Measurements from ENCODE around the gene AKAP5. TPM values are rescaled to one million over a fixed set of nuclear protein-coding genes. Genes with fewer than 3 reads are reported as not detected.

Gene AKAP5
- total and polyA plus RNA-seq, 3 experiments from 2014 or later, result 1.0 to 3.6 (median 3.1) TPM

- Histone ChIP-seq H3K4me3 (ENCODE audit: low read length) (peak within 1 kb of the TSS; percentile 82), H3K36me3 (ENCODE audit: insufficient read depth, low read length) (no peaks in the 10 kb centered on the region), H3K27me3 (ENCODE audit: insufficient read depth, low read length, poor library complexity, severe bottlenecking) (no peaks in the 10 kb centered on the region), H3K27ac (ENCODE audit: low read depth, low read length) (peak within 1 kb of the TSS; percentile 99), H3K9me3 (ENCODE audit: low read length) (no peaks in the 10 kb centered on the region), H3K4me1 (ENCODE audit: insufficient read depth, low read length) (peaks cover 57% of the 10 kb centered on the region)
- Mint-ChIP-seq H3K4me1 (peaks cover 65 to 78% (median 68%) of the 10 kb centered on the region in 3 donors), H3K4me3 (peak within 1 kb of the TSS; percentile 94 to 99 (median 95)), H3K27ac (peak within 1 kb of the TSS; percentile 97 to 100 (median 100)), H3K27me3 (peaks cover 0 to 4% of the 10 kb centered on the region in 2 donors), H3K9me3 (peaks cover 0 to 2% (median 0%) of the 10 kb centered on the region in 5 donors), H3K36me3 (peaks cover 0 to 50% (median 6%) of the 10 kb centered on the region in 3 donors)
- POLR2A ChIA-PET, result interaction anchor here (0.6 to 2.0 kb wide), 15 partner anchors 8 to 862 kb away, joined by 3 to 15 read pairs (median 4); partner anchors contain the start of genes AKAP5, HSPA2, MTHFD1 and WDR89
- CTCF ChIA-PET, result interaction anchor here (0.5 to 3.0 kb wide), 9 partner anchors 7 to 145 kb away, joined by 3 to 18 read pairs (median 6); partner anchors contain the start of gene HSPA2
- DNase-seq, result peak; percentile 98 to 99 (median 98)
Observed at GRCh38 chr14:64503434-64504309, 38.4 kb downstream of the AKAP5 start, which contains the start of gene ZBTB25. ZBTB25 (minus strand) TSS chr14:64503838; CDS start chr14:64490533, 13,305 bp downstream.

GRCh38 chr14:64504310-64504896, 39.1 kb downstream of the AKAP5 start, which contains the start of gene ZBTB1:
ZBTB1 (plus strand) TSS chr14:64504770; CDS start chr14:64521505, 16,735 bp downstream.
- ChIA-PET POLR2A (interaction anchor here (0.5 to 2.0 kb wide), 14 partner anchors 9 to 863 kb away, joined by 3 to 18 read pairs (median 4); partner anchors contain the start of genes AKAP5, HSPA2, MTHFD1 and WDR89), CTCF (interaction anchor here (0.5 to 2.2 kb wide), 7 partner anchors 10 to 145 kb away, joined by 3 to 11 read pairs (median 5); partner anchors contain the start of gene HSPA2)
- H3K27ac Mint-ChIP-seq, result peak within 1 kb of the TSS; percentile 97 to 100 (median 100)
- no peaks in the 10 kb centered on the region for H3K9me3 ChIP-seq (ENCODE audit: low read length)
- peak within 1 kb of the TSS; percentile 99 for H3K27ac ChIP-seq (ENCODE audit: low read depth, low read length)
- peaks cover 0 to 2% (median 0%) of the 10 kb centered on the region in 5 donors for H3K9me3 Mint-ChIP-seq
- DNase-seq, result peak; percentile 79 to 93 (median 91)
- peak within 1 kb of the TSS; percentile 82 for H3K4me3 ChIP-seq (ENCODE audit: low read length)
- H3K4me1 Mint-ChIP-seq, result peaks cover 65 to 79% (median 72%) of the 10 kb centered on the region in 3 donors
- peaks cover 0 to 44% (median 6%) of the 10 kb centered on the region in 3 donors for H3K36me3 Mint-ChIP-seq
- H3K4me1 ChIP-seq (ENCODE audit: insufficient read depth, low read length), result peaks cover 58% of the 10 kb centered on the region
- no peaks in the 10 kb centered on the region for H3K27me3 ChIP-seq (ENCODE audit: insufficient read depth, low read length, poor library complexity, severe bottlenecking)
- peaks cover 0 to 4% of the 10 kb centered on the region in 2 donors for H3K27me3 Mint-ChIP-seq
- no peaks in the 10 kb centered on the region for H3K36me3 ChIP-seq (ENCODE audit: insufficient read depth, low read length)
- peak within 1 kb of the TSS; percentile 93 to 99 (median 95) for H3K4me3 Mint-ChIP-seq

GRCh38 chr14:64504897-64505794, 39.8 kb downstream of the AKAP5 start:
- Histone ChIP-seq H3K27ac (ENCODE audit: low read depth, low read length) (peak overlapping the region; percentile 99), H3K4me3 (ENCODE audit: low read length) (peak overlapping the region; percentile 77), H3K4me1 (ENCODE audit: insufficient read depth, low read length) (peaks cover 56% of the 10 kb centered on the region), H3K9me3 (ENCODE audit: low read length) (no peaks in the 10 kb centered on the region), H3K36me3 (ENCODE audit: insufficient read depth, low read length) (no peaks in the 10 kb centered on the region), H3K27me3 (ENCODE audit: insufficient read depth, low read length, poor library complexity, severe bottlenecking) (no peaks in the 10 kb centered on the region)
- H3K9me3 Mint-ChIP-seq, result peaks cover 0 to 2% (median 0%) of the 10 kb centered on the region in 5 donors
- H3K36me3 Mint-ChIP-seq, result peaks cover 0 to 38% (median 6%) of the 10 kb centered on the region in 3 donors
- peaks cover 0 to 4% of the 10 kb centered on the region in 2 donors for H3K27me3 Mint-ChIP-seq
- H3K4me1 Mint-ChIP-seq, result peaks cover 65 to 79% (median 71%) of the 10 kb centered on the region in 3 donors
- peak overlapping the region; percentile 93 to 99 (median 95) for H3K4me3 Mint-ChIP-seq
- H3K27ac Mint-ChIP-seq, result peak overlapping the region; percentile 97 to 100 (median 100)
- ChIA-PET POLR2A (interaction anchor here (0.5 to 2.0 kb wide), 18 partner anchors 8 to 864 kb away, joined by 3 to 18 read pairs (median 4); partner anchors contain the start of genes AKAP5, HSPA2, MTHFD1 and WDR89), CTCF (interaction anchor here (0.7 to 2.2 kb wide), 7 partner anchors 7 to 118 kb away, joined by 3 to 11 read pairs (median 5); partner anchors contain the start of gene HSPA2)
- peak; percentile 77 to 91 (median 85) for DNase-seq

GRCh38 chr14:64506721-64507120, 41.4 kb downstream of the AKAP5 start:
- Histone ChIP-seq H3K27ac (ENCODE audit: low read depth, low read length) (no peak overlapping the region), H3K27me3 (ENCODE audit: insufficient read depth, low read length, poor library complexity, severe bottlenecking) (no peaks in the 10 kb centered on the region), H3K36me3 (ENCODE audit: insufficient read depth, low read length) (no peaks in the 10 kb centered on the region), H3K4me1 (ENCODE audit: insufficient read depth, low read length) (peaks cover 56% of the 10 kb centered on the region), H3K4me3 (ENCODE audit: low read length) (peak overlapping the region; percentile 77), H3K9me3 (ENCODE audit: low read length) (no peaks in the 10 kb centered on the region)
- H3K4me1 Mint-ChIP-seq, result peaks cover 66 to 79% (median 74%) of the 10 kb centered on the region in 3 donors
- H3K27ac Mint-ChIP-seq, result peak overlapping the region; percentile 93 to 98 (median 97)
- H3K4me3 Mint-ChIP-seq, result peak overlapping the region; percentile 93 to 99 (median 94)
- H3K36me3 Mint-ChIP-seq, result peaks cover 0 to 39% (median 6%) of the 10 kb centered on the region in 3 donors
- no peak for DNase-seq
- peaks cover 0 to 4% of the 10 kb centered on the region in 2 donors for H3K27me3 Mint-ChIP-seq
- ChIA-PET CTCF (interaction anchor here (1.8 kb wide), 1 partner anchor 9 kb away, joined by 3 read pairs; no protein-coding TSS in a partner anchor), POLR2A (no interaction called here)
- peaks cover 0 to 2% (median 0%) of the 10 kb centered on the region in 5 donors for H3K9me3 Mint-ChIP-seq

- peak overlapping the region; percentile 48 to 98 (median 97) for H3K27ac Mint-ChIP-seq
- H3K9me3 Mint-ChIP-seq, result peaks cover 0 to 2% (median 0%) of the 10 kb centered on the region in 5 donors
- Histone ChIP-seq H3K27ac (ENCODE audit: low read depth, low read length) (no peak overlapping the region), H3K36me3 (ENCODE audit: insufficient read depth, low read length) (no peaks in the 10 kb centered on the region), H3K27me3 (ENCODE audit: insufficient read depth, low read length, poor library complexity, severe bottlenecking) (no peaks in the 10 kb centered on the region), H3K4me3 (ENCODE audit: low read length) (peak overlapping the region; percentile 77), H3K9me3 (ENCODE audit: low read length) (no peaks in the 10 kb centered on the region), H3K4me1 (ENCODE audit: insufficient read depth, low read length) (peaks cover 59% of the 10 kb centered on the region)
- ChIA-PET CTCF (interaction anchor here (0.7 to 2.8 kb wide), 4 partner anchors 16 to 164 kb away, joined by 3 to 7 read pairs (median 4); partner anchors contain the start of gene HSPA2), POLR2A (no interaction called here)
- H3K4me1 Mint-ChIP-seq, result peaks cover 67 to 79% (median 72%) of the 10 kb centered on the region in 3 donors
- peak overlapping the region; percentile 93 to 99 (median 94) for H3K4me3 Mint-ChIP-seq
- no peak for DNase-seq
- H3K27me3 Mint-ChIP-seq, result peaks cover 0 to 4% of the 10 kb centered on the region in 2 donors
- peaks cover 0 to 36% (median 4%) of the 10 kb centered on the region in 3 donors for H3K36me3 Mint-ChIP-seq
Observed at GRCh38 chr14:64507376-64508156, 42.3 kb downstream of the AKAP5 start.

- H3K4me1 Mint-ChIP-seq, result peaks cover 74 to 83% (median 74%) of the 10 kb centered on the region in 3 donors
- Histone ChIP-seq H3K9me3 (ENCODE audit: low read length) (no peaks in the 10 kb centered on the region), H3K27ac (ENCODE audit: low read depth, low read length) (no peak overlapping the region), H3K4me3 (ENCODE audit: low read length) (no peak overlapping the region), H3K36me3 (ENCODE audit: insufficient read depth, low read length) (no peaks in the 10 kb centered on the region), H3K27me3 (ENCODE audit: insufficient read depth, low read length, poor library complexity, severe bottlenecking) (no peaks in the 10 kb centered on the region), H3K4me1 (ENCODE audit: insufficient read depth, low read length) (peaks cover 66% of the 10 kb centered on the region)
- peak overlapping the region; percentile 28 to 99 (median 94) for H3K4me3 Mint-ChIP-seq
- H3K9me3 Mint-ChIP-seq, result peaks cover 0 to 2% (median 0%) of the 10 kb centered on the region in 5 donors
- H3K36me3 Mint-ChIP-seq, result peaks cover 0 to 31% (median 0%) of the 10 kb centered on the region in 3 donors
- no peak for DNase-seq
- CTCF ChIA-PET, result interaction anchor here (0.6 to 3.2 kb wide), 11 partner anchors 11 to 164 kb away, joined by 3 to 27 read pairs (median 4); partner anchors contain the start of gene HSPA2
- POLR2A ChIA-PET, result interaction anchor here (0.6 kb wide), 1 partner anchor 12 kb away, joined by 3 read pairs; no protein-coding TSS in a partner anchor
- peak overlapping the region; percentile 47 to 98 (median 92) for H3K27ac Mint-ChIP-seq
- H3K27me3 Mint-ChIP-seq, result peaks cover 0 to 4% of the 10 kb centered on the region in 2 donors
Observed at GRCh38 chr14:64508215-64508776, 43.0 kb downstream of the AKAP5 start.

All from CD8-positive, alpha-beta memory T cell (primary cell).